Rectal smooth muscle tissue (tissue), 1 donor: ENCODE data around the gene EPHB6.

ENCODE experiments used
- H3K27ac ChIP-seq: one replicate; pipeline ENCODE4 v1.7.0; 2013; ENCODE audit warnings: low read depth, low read length, inconsistent platforms
- H3K27me3 ChIP-seq: one replicate; pipeline ENCODE4 v1.7.0; 2013; ENCODE audit warnings: low read length; ENCODE audit not compliant: control insufficient read depth, insufficient read depth
- H3K36me3 ChIP-seq: one replicate; pipeline ENCODE4 v1.7.0; 2013; ENCODE audit warnings: low read length; ENCODE audit not compliant: control insufficient read depth, insufficient read depth
- H3K4me1 ChIP-seq: one replicate; pipeline ENCODE4 v1.7.0; 2013; ENCODE audit warnings: low read length; ENCODE audit not compliant: control insufficient read depth, insufficient read depth
- H3K4me3 ChIP-seq: one replicate; pipeline ENCODE4 v1.7.0; 2013; ENCODE audit warnings: low read length
- H3K9ac ChIP-seq: one replicate; pipeline ENCODE4 v1.7.0; 2013; ENCODE audit warnings: low read length

The EPHB6 gene

GRCh38 chr7:142889816-142890215 lies 34.9 kb downstream of the EPHB6 start:
- Histone ChIP-seq H3K4me1 (no peaks in the 10 kb centered on the region), H3K27me3 (no peaks in the 10 kb centered on the region), H3K4me3 (no peak overlapping the region), H3K36me3 (no peaks in the 10 kb centered on the region), H3K9ac (no peak overlapping the region), H3K27ac (no peak overlapping the region)

GRCh38 chr7:142890874-142891485 lies 36.1 kb downstream of the EPHB6 start:
- Histone ChIP-seq H3K4me1 (no peaks in the 10 kb centered on the region), H3K27ac (no peak overlapping the region), H3K4me3 (no peak overlapping the region), H3K9ac (no peak overlapping the region), H3K36me3 (no peaks in the 10 kb centered on the region), H3K27me3 (no peaks in the 10 kb centered on the region)

GRCh38 chr7:142891490-142892082 lies 36.7 kb downstream of the EPHB6 start:
- no peak overlapping the region for H3K27ac ChIP-seq
- H3K27me3 ChIP-seq = no peaks in the 10 kb centered on the region
- H3K36me3 ChIP-seq = no peaks in the 10 kb centered on the region
- no peak overlapping the region for H3K9ac ChIP-seq
- H3K4me3 ChIP-seq = no peak overlapping the region
- no peaks in the 10 kb centered on the region for H3K4me1 ChIP-seq

GRCh38 chr7:142892951-142893350 lies 38.1 kb downstream of the EPHB6 start:
- Histone ChIP-seq H3K27ac (no peak overlapping the region), H3K9ac (no peak overlapping the region), H3K4me3 (no peak overlapping the region), H3K36me3 (no peaks in the 10 kb centered on the region), H3K27me3 (no peaks in the 10 kb centered on the region), H3K4me1 (no peaks in the 10 kb centered on the region)

- H3K36me3 ChIP-seq = no peaks in the 10 kb centered on the region
- H3K27me3 ChIP-seq = no peaks in the 10 kb centered on the region
- H3K9ac ChIP-seq = no peak overlapping the region
- no peaks in the 10 kb centered on the region for H3K4me1 ChIP-seq
- H3K27ac ChIP-seq = no peak overlapping the region
- no peak overlapping the region for H3K4me3 ChIP-seq
These were observed 39.5 kb downstream of the EPHB6 start for GRCh38 chr7:142894112-142894984.

GRCh38 chr7:142894985-142895593 lies 40.2 kb downstream of the EPHB6 start:
- Histone ChIP-seq H3K27ac (no peak overlapping the region), H3K27me3 (no peaks in the 10 kb centered on the region), H3K36me3 (no peaks in the 10 kb centered on the region), H3K4me3 (no peak overlapping the region), H3K4me1 (no peaks in the 10 kb centered on the region), H3K9ac (no peak overlapping the region)

GRCh38 chr7:142896151-142896550 lies 41.3 kb downstream of the EPHB6 start:
- no peaks in the 10 kb centered on the region for H3K27me3 ChIP-seq

GRCh38 chr7:142896741-142897379 lies 42.0 kb downstream of the EPHB6 start:
- Histone ChIP-seq H3K9ac (no peak overlapping the region), H3K4me1 (no peaks in the 10 kb centered on the region), H3K4me3 (no peak overlapping the region), H3K27me3 (no peaks in the 10 kb centered on the region), H3K36me3 (no peaks in the 10 kb centered on the region), H3K27ac (no peak overlapping the region)

More at GRCh38 chr7:142896151-142896550, 41.3 kb downstream of the EPHB6 start:
- no peak overlapping the region for H3K27ac ChIP-seq
- H3K4me1 ChIP-seq = no peaks in the 10 kb centered on the region
- no peak overlapping the region for H3K9ac ChIP-seq
- no peak overlapping the region for H3K4me3 ChIP-seq
- H3K36me3 ChIP-seq = no peaks in the 10 kb centered on the region

GRCh38 chr7:142897691-142898090 lies 42.8 kb downstream of the EPHB6 start:
- H3K27me3 ChIP-seq = no peaks in the 10 kb centered on the region

GRCh38 chr7:142898377-142899170 lies 43.7 kb downstream of the EPHB6 start:
- Histone ChIP-seq H3K36me3 (no peaks in the 10 kb centered on the region), H3K9ac (no peak overlapping the region), H3K27ac (no peak overlapping the region), H3K4me1 (no peaks in the 10 kb centered on the region), H3K4me3 (no peak overlapping the region), H3K27me3 (no peaks in the 10 kb centered on the region)

More at GRCh38 chr7:142897691-142898090, 42.8 kb downstream of the EPHB6 start:
- Histone ChIP-seq H3K36me3 (no peaks in the 10 kb centered on the region), H3K4me3 (no peak overlapping the region), H3K9ac (no peak overlapping the region), H3K27ac (no peak overlapping the region), H3K4me1 (no peaks in the 10 kb centered on the region)

GRCh38 chr7:142899661-142900060 lies 44.8 kb downstream of the EPHB6 start:
- no peak overlapping the region for H3K27ac ChIP-seq
- H3K27me3 ChIP-seq = no peaks in the 10 kb centered on the region
- no peak overlapping the region for H3K9ac ChIP-seq
- no peaks in the 10 kb centered on the region for H3K36me3 ChIP-seq
- H3K4me1 ChIP-seq = no peaks in the 10 kb centered on the region
- no peak overlapping the region for H3K4me3 ChIP-seq
